ENCODE data around the gene SDK2.

- TF ChIP-seq CTCF (conservative IDR thresholded peaks at IDR 0.05; ENCODE audit: low read depth in 2 of 2) (no peak), EZH2 (IDR thresholded peaks at IDR 0.05; ENCODE audit: low read depth, unreplicated experiment) (no peak), REST (IDR thresholded peaks at IDR 0.05; ENCODE audit: unreplicated experiment) (no peak), POLR2AphosphoS5 (IDR thresholded peaks at IDR 0.05; ENCODE audit: low read depth) (no peak; the same call in none of the 2 replicates), EZH2phosphoT487 (IDR thresholded peaks at IDR 0.05; ENCODE audit: unreplicated experiment) (no peak), ZNF331 (CRISPR knock-in tag; IDR thresholded peaks at IDR 0.05; ENCODE audit: low read depth) (no peak), STAT1 (IDR thresholded peaks at IDR 0.05; ENCODE audit: unreplicated experiment) (no peak), CREB1 (CRISPR knock-in tag; IDR thresholded peaks at IDR 0.05; ENCODE audit: low read depth) (no peak), NANOG (IDR thresholded peaks at IDR 0.05; ENCODE audit: borderline replicate concordance) (0 out of 2 replicates have a peak, but pooled peaks have one; percentile 22), ZNF462 (CRISPR knock-in tag; IDR thresholded peaks at IDR 0.05) (no peak), JUNB (IDR thresholded peaks at IDR 0.05; ENCODE audit: unreplicated experiment) (no peak)
Measured at GRCh38 chr17:73360961-73361761, 283.1 kb downstream of the SDK2 start.
